Glomerular visceral epithelial cell (primary cell): ENCODE data around the gene LRRC49.
"Not testable (repeated sequence)": the region's sequence is repeated elsewhere in the genome, so short reads cannot be mapped to it uniquely, and the experiment has no call there.

Experiments used
- DNase-seq: peaks from one replicate; pipeline ENCODE4 v3.0.0-alpha.2; 2016; ENCODE audit errors: extremely low spot score

Gene LRRC49

DNA sequence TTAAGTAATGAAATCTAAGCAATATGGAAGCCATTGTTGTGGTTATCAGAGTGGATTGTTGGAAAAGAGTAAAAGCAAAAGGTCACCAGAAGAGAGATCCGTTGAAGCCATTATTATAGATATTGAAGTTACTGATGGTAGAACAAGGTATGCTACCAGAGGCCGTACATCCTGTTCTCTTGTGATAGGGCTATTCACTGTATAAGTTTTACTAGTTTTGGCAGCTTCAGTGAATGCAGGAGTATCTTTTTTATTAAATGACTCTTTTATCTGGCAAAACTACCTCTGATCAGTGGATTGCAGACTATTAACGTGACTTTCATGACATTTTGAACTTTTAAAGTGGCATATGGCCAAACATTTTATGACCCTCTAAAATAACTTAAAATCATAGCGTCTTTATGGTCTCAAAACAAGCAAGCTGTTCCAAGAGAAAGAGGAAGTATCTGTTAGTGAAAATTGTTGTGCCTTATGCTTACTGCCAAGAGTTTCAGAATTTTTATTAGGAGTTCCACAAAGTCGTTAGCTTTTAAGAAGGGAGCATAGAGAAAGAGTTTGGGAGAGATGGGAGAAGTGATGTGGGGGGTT, 102.9 kb downstream of the LRRC49 start:
- no peak for DNase-seq

DNA sequence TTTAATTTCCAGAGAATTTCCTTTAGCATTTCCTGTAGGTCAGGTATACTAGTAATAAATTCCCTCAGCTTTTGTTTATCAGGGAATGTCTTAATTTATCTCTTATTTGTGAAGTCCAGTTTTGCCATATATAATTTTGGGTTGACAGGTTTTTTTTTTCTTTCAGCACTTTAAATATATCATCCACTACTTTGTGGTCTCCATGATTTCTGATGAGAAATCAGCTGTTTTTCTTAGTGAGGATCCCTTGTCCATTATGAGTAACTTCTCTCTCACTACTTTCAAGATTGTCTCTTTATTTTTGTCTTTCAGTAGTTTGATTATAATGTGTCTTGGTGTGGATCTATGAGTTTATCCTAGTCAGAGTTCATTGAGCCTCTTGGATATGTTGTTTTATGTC, 105.7 kb downstream of the LRRC49 start:
- DNase-seq: no peak

DNA sequence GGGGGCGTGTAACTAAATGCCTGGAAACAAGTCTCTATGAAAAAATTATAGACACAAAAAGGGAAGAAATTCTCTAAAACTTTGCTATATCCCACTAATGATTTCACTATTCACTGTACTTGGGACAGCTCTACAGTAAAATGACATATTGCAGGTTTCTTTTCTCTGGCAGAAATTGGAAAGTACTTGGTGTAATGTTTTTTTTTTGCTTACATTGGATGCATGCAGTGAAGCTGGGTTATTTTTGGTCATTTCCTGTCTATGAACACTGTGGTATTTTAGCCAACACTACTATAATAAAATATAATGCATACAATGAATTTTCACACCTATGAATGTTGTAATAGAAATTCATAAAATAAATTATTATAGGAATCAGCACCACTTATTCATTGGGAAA, 109.7 kb downstream of the LRRC49 start:
- no peak for DNase-seq

DNA sequence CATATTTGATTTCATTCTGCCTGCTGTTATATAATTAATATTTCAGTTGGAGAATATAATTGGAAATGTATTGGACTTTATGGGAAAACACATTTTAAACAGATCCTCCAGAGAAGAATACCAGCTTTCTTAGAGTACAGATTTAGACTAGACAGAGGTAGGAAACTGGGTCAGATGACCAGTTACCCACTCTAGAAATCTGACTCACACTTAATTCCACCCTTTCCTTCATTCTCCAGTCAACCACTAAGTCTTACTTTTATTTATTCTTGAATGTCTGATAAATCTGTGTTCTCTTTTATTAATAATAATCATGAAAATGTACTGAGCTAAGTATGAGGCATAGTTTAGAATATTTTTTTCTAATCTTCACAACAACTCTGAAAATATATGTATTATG, 110.7 kb downstream of the LRRC49 start:
- no peak for DNase-seq

DNA sequence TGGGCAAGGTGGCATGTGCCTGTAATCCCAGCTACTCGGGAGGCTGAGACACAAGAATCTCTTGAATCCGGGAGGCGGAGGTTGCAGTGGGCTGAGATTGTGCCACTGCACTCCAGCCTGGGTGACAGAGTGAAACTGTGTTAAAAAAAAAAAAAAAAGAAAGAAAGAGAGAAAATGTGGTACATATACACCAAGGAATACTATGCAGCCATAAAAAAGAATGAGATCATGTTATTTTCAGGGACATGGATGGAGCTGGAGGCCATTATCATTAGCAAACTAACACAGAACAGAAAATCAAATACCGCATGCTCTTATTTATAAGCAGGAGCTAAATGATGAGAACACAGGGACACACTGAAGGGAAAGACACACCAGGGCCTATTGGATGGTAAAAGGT, 111.9 kb downstream of the LRRC49 start:
- not testable (repeated sequence) for DNase-seq

DNA sequence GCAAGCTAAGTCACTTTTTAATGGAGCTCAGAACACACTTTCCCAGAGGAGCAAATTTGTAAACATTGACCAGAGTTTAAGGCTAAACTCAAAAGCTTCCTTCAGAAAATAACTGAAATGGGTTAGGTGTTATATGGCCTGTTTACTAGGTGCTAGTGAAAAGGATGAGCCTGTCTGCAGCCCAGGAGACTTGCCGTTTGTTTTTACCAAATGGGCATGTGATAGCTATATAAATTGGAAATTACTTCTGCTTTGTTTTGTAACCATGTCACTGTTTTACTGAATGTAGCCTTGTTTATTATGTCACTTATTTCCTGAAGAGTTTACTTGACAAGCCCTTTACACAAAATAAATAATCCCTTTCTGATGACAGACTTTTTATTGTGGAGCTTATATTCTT, 113.3 kb downstream of the LRRC49 start:
- no peak for DNase-seq

DNA sequence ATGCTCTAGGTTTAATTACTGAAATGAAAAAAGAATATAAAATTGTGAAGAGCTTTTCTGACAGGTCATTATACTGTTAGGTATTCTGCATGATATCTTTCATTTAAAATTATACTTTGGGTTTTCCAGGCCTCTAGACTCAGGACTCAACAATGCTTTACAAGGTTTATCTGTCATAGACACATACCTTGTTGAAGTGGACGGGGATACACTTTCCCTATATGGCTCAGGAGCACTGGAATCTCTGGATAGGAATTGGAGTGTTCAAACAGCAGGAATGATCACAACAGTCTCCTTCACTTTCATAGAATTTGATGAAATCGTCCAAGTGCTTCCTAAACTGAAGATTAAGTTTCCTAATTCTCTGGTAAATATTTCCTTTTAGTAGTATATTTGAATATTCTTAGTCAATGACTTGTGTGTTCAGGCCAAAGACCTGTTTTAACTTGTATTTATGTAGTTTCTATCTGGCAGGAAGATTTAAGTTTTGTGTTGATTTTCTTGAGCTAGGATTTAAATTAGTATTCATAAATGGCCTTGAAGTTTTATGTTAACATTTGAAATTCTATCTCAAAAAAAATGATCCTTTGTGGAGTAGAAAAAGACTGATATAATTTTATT, 115.7 kb downstream of the LRRC49 start:
- no peak for DNase-seq

DNA sequence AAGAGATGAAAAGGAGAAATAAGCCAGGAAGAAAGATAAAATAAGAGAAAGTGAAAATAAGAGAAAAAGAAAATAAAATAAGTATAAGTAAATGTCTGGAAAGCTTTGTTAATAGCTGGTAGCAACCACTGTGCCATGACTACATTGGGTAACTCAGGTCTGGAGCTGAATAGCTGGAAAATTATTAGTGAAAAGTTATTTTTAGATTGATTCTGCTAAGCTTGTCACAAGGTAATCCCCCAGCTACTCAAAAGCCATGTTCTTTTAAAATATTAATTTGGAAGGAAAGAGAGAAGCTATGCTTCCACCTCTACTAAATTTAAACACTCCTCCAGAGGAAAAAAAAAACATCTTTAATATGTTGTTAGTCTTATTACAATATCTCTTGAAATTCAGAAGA, 117.8 kb downstream of the LRRC49 start:
- DNase-seq: no peak

DNA sequence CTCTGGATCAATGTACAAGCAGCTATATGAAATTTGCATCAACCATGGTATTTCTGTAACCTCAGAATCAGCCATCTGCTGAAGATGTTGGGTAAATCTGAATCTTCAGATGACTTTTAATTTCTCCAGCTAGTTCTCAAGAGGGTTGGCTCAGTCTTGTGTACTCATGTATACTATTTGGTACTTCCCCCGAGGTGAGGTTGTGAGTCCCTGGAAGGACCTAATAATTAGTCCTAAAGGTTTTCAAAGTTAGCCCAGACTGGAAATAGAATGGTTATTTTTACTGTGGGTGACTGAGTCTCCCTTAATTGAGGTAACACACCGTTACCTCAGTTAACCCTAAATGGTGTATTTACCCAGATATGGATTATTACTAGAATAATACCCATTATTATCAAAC, 118.4 kb downstream of the LRRC49 start:
- DNase-seq: no peak

DNA sequence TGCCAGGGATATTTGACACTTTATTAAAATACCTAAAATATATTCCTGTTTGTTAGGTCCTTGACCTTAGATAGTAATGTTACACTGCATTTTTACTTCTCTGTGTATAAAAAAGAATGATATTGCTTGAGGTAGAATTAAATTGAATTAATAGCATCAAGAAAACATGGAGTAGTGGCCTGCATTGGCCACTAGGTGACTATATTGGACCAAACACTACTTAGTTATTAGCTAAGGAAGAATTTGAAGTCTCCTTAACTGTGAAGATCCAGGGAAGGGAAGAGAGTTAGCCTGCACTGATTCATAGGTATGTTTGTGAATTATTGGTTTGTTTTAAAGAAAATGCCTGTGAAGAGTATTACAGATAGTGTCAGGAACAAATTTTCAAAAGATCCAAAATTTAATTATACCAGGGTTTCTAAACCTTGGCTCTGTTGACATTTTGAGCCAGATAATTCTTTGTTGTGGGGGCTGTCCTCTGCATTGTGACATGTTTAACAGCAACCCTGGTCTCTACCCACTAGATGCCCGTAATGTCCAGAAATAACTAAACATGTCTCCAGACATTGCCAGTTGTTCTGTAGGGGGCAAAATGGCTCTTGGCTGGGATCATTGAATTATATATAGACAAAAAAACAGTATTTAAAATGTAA, 119.0 kb downstream of the LRRC49 start:
- DNase-seq: peak; percentile 50

DNA sequence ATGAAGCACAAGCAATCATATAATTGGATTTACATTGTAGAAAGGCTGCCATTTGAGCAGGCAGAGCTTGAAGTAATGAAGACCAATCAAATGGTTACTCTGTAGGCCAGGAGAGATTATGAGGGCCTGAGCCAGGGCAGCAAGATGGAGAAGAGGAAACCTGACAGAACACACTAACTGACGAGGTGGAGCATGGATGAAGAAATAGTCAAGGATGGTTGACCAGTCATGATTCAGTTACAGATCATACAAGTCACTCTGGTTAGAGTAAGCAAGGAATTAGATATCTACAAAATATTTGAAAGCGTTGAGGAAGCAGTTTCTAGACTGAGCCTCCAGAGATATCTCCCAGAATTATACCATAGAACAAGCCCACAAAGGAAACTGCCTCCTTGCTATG, 120.8 kb downstream of the LRRC49 start:
- no peak for DNase-seq

DNA sequence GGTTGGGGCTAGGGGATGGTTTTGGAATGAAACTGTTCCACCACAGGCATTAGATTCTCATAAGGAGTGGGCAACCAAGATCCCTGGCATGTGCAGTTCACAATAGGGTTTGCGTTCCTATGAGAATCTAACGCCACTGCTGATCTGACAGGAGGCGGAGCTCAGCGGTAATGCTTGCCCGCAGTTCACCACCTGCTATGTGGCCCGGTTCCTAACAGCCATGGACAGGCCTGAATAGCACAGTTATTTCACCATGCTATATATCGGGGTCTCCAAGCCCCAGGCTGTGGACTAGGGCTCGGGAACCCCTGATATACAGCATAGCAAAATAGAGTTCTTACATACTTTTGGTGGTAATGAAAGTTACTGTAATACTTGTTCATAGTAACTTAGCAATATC, 122.7 kb downstream of the LRRC49 start:
- no peak for DNase-seq

DNA sequence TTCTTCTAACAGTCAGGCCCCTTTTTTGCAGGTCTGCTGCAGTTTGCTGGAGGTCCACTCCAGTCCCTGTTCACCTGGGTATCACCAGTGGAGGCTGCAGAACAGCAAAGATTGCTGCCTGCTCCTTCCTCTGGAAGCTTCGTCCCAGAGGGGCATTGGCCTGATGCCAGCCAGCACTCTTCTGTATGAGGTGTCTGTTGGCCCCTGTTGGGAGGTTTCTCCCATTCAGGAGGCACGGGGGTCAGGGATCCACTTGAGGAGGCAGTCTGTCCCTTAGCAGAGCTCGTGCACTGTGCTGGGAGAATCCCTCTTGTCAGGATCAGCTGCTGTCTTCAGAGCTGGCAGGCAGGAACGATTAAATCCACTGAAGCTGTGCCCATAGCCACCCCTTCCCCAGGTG, 138.6 kb downstream of the LRRC49 start:
- not testable (repeated sequence) for DNase-seq

DNA sequence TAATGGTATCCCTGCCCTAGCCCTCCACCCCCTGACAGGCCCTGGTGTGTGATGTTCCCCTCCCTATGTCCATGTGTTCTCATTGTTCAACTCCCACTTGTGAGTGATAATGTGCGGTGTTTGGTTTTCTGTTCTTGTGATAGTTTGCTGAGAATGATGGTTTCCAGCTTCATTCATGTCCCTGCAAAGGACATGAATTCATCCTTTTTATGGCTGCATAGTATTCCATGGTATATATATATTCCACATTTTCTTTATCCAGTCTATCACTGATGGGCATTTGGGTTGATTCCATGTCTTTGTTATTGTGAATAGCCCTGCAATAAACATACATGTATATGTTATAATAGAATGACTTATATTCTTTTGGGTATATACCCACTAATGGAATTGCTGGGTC, 142.9 kb downstream of the LRRC49 start:
- DNase-seq: not testable (repeated sequence)

DNA sequence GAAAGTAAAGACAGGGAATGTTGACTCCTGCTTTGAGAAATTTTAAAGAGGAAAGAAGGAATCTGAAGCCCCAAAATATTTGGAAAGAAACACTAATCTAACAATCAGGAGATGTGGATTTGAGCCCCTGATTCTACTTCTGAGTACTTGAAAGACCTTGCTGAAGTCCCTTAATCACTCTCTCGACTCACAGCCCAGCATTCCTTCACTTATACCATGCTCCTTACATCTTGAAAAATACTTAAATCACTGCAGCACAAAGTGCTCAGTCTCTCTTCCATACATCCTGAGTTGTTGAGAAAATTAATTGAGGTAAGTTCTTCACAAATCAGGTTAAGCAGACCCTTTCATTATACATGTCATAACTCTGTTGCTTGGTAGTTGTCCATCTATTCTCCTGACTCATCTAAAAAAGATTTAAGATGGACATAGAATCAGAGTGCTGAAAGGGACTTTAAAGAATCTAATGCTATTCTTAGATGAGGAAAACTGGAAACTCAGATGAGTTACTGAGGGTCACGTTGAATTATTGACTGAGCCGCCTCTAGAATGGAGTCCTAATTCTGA, 149.8 kb downstream of the LRRC49 start:
- no peak for DNase-seq

DNA sequence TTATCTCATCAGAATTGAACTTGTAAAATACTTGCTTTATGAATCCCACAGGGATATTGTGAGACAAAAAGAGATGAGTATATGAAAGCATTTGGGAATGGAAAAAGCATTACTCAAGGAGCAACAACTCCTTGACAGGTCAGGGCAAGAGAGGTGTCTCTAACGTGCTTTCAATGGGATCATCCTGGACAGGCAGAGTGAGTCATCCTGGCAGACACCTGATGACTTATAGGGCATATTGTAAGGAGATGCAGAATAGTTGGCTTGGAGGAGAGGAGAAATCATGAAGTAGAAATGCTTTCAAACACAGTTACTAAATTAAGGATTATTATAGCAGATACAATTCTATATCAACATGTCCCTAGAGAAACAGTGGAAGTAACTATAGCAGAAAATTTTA, 150.7 kb downstream of the LRRC49 start:
- peak; percentile 47 for DNase-seq

DNA sequence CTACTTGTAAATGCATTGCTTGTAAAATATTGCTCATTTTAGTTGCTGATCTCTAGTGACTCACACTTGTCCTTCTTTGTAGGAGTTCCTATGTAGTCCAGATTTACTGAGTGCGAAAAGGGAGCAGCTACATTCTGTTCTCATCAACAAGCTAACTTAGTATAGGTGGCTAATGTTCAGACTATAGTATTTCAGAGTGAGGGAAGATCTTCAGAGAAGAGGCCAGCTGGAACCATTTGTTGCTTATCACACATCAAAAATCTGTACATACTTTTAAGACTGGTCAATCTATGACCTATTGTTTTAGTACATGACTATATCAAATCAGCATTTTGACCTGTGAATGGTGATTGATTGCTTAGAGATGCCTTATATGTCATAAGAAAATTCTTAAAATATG, 151.4 kb downstream of the LRRC49 start:
- no peak for DNase-seq

DNA sequence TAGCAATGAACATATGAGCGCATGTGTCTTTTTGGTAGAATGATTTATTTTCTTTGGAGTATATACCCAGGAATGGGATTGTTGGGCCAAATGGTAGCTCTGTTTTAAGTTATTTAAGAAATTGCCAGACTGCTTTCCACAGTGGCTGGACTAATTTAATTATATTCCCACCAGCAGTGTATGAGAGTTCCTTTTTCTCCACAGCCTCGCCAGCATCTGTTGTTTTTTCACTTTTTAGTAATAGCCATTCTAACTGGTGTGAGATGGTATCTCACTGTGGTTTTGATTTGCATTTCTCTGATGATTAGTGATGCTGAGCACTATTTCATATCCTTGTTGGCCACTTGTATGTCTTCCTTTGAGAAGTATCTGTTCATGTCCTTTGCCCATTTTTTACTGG, 153.5 kb downstream of the LRRC49 start:
- DNase-seq: not testable (repeated sequence)

DNA sequence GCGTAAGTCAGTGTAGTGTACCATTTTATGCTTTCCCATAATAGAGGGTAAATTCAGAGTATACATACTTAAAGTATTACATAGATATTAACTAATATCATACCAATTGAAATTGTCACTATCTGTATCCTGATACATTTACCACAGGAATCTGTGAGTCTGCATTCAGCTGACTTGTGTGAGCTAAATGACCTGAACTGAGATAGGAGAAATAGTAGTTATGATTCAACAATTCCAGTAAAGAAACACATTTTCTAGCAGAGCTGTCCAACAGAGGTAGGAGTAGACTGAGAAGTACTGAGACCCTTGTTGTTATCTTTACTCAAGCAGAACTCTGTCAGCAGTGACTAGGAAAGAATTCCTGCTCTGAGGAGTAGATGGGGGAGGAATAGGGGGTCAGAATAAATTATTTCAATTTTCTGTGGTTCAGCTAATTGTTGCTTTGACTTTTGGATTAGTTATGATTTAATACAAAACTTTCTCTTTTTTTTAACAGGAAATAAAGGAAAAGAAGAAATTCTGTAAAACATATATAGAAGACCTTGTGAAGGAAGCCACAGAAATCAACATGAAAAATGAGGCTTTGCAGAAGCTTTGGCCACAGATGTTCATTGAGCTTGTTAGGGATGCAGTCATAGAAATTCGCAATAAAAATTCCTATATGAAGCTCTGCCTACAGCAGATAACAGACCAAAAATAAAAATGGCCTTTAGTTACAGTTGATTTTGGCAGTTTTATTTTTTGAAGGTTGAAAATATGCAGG, 156.5 kb downstream of the LRRC49 start:
- peak; percentile 80 for DNase-seq

DNA sequence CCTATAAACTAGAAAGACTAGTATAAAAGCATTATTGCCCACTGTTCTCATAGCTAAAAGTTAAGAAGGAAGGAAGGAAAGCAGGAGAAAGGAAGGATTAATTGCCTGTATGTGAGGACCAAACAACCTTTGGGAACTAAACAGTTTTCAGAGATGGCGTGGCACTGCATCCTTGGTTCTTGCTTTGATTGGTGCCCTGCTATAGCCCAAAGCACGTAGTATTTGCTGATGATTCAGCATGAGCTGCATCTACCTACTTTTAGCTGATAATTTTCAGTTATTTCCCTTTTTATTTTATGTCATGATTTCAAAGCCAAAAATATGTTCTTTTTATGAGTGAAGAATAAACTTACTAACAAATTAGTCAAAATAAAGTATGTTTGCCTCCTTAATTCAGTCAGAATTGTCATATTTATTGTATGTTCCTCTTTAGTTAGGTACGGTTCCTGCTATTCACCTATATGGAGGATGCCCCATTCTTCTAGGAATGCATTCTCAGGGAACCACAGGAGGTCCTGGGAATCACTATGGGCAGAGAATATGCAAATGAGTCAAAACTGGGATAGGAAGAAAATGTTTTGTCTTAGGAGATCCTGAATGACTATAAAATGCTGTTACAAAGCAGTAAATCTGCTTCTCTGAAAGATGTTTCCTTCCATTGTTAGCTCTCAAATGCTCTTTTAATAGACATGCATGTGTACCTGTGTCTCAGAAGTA, 157.2 kb downstream of the LRRC49 start:
- no peak for DNase-seq

DNA sequence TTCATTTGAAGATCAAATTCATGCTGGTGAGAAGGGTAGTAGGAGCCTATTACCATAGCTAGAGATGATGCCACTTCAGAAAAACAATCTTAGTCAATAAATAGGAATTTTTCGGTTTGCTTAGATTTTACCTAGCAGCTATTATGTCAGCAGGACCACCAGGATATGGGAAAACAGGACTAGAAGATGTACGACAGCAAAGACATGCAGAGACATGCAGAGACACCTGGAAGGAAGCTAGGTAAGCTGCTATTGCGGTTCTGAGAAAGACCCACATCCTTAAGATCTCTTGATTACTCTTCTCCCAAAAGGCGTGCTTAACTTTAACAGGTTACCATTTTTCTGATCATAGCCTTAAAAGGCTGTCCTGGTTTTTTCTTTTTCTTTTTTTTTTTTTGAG, 157.8 kb downstream of the LRRC49 start:
- no peak for DNase-seq

DNA sequence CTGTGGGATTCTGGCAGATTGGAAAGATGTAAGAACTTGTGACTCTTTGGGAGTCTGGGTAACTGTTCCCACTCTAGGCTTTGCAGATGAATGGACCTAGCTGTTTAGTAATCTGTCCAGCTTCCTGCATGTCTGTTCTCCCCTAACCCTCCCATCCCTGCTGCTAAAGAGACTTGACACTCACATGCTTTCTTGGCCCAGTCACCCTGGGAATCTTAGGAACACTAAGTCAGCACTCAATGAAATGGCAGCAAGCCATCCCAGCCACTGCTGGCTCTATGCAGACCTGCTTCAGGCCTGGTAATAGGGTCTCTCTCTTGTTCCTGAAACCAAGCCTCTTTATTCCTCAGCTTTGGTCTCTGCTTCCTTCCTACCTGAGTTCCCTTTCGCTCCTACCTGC, 158.9 kb downstream of the LRRC49 start:
- DNase-seq: no peak
